DMS114 treated with DMSO at 0.1 percent for 48 hours (cell line): ENCODE results near the gene MAN2B2.
A peak's percentile ranks its signal among the peaks of the same experiment; 100 is the strongest.

Experiments
- DNase-seq: peaks from one replicate; lab custom pipeline; 2025; ENCODE audit not compliant: unreplicated experiment; lab: John Stamatoyannopoulos, UW

Gene MAN2B2

DNA sequence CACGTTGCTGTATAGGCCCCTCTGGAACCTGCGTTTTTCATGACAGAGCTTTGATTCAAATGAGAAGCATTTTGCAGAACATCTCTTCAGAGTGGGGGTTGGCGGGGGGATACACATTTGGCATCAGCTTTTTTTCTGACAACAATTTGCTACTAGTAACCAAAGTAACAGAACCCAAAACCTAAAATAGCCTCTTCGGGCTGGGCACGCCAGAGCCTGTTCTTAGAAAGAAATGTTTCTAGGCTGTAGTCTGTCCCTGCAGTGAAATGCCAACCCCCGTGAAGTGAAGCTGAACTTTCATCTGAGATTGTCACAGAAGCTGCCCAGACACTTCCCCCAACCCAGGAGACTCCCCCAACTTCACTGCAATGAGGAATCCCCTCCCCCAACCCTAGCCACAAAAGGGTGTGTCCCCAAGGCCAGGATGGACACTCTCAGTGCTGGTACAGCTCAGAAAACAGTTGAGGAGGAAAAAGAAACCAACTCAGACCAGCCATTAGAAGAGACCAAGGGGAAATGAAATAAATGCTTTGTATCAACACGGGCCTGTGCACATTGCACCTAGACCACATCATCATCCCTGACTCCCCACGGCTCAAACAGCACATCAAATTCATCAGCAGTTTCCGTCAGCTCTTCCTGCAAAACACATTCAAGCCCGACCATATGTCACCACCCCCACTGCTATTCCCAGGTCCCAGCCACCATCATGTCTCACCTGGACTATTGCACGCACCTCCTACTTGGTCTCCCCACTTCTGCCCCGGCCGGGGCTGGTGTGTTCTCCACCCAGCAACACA lies 8.4 kb upstream of the MAN2B2 start:
- DNase-seq, result no peak

DNA sequence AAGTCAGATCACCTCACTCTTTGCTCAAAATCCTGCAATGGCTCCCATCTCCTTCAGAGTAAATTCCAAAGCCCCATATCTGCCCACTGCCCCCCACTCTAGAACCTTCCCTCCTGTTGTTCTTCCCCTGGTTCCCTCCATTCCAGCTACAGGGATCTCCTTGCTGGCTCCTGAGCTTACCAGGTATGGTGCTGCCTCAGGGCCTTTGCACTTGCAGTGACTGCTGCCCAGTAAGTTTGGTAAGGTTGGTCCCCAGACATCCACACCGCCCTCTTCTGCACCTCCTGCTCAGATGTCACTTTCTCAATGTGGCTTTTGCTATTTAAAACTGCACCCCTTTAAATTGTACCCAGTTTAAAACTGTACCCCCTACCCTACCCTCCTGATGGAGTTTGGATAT lies 7.8 kb upstream of the MAN2B2 start:
- DNase-seq, result no peak

DNA sequence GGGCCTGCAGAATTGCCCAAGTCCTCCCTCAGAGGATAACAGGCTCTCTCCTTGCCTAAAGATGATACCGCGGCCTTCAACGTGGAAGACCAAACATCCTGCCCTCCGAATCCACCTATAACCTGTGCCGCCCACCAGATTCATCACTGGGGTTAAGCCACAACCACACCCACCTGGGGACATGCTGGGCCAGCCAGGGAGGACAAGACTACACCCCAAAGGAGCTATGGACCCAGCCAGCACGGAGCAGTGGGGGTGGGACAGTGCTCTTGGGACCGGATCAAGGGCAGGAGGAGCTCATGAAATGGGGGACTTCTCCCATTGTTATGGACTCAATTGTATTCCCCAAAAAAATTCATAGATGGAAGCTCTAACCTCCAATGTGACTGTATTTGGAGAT lies 6.8 kb upstream of the MAN2B2 start:
- no peak for DNase-seq

DNA sequence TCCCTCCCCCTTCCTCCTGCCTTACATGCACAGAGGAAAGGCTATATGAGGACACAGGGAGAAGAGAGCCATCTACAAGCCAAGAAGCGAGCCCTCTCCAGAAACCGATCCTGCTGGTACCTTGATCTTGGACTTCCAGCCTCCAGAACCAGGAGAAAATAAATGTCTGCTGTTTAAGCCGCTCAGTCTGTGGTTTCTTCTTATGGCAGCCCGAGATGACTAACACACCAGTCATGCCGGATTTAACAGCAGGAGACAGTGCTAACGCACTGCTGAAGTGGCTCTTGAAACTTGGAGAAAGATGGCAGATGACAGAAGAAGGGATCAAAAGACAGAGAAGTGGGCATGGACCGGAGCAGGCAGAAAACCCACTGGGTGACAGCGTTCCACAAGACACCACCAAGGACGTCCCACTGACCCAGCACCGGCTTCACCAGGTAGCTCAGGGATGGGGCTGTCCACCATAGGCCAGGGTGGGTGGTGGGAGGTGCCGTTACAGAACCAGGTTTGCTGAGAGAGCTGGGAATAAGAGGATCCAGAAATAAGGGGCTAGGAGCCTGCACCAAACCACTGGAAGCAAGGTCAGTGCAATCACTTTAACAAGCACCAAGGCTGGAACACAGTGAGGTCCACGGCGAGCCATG lies 6.2 kb upstream of the MAN2B2 start:
- no peak for DNase-seq

DNA sequence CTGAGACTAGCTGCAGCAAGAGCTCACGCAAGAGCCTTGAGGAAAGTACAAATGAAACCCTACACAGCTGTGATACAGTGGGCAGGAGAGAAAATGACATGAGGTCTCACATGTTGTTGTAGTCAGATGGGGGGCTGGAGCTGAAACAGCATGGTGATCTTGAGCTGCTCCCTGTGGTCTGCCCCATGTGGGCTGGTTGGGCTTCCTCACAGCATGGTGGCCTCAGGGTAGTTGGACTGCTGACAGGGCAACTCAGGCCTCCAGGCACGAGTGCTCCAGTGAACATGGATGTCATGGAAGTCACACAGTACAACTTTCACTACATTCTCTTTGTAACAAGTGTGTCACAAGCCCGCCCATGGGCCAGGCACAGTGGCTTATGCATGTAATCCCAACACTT lies 3.4 kb upstream of the MAN2B2 start:
- no peak for DNase-seq

DNA sequence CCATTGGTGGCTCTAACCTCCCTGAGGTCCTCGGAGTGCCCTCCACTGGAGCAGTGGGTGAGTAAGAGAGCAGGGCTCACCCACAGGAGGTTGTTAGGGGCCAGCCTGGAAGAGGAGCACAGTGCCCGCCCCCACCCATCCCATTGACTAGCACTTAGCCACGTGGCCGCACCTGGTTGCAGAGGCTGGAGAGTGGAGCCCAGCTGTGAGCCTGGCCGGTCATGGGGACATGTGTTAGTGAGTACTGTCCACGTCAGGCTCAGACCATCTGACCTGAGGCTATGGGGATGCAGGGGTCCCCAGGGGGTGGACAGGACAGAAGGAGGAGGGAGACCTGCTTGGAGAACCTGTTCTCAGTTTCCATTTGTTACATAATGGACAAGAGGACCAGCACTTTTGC lies 1.4 kb upstream of the MAN2B2 start:
- no peak for DNase-seq

DNA sequence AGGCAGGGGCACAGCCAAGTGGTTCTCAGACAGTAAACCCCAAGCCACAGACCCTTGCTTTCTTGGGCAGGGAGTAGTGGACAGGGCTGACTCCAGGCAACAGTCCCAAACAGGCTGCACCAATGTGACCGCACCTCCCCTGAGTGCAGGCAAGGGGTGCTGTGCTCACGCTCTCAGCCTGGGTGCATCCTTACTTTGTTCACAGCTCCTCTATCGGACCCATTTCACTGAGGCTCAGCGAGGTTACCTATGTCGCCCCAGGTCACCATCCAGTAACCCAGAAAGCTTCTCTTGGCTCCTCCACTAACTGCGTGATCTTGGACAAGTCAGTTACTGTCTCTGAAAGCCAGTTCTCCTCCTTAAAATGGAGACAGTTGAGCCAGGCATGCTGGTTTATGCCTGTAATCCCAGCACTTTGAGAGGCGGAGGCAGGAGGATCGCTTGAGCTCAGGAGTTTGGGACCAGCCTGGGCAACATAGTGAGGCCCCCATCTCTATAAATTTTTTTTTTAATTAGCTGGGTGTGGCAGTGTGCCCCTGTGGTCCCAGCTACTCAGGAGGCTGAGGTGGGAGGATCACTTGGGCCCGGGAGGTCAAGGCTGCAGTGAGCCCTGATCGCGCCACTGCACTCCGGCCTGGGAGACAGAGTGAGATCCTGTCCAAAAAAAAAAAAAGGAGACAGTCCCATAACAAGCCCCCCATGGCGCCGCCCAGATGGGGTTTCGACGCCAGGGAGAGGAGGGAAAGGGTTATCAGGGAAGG lies 823 bp upstream of the MAN2B2 start:
- DNase-seq, result no peak

DNA sequence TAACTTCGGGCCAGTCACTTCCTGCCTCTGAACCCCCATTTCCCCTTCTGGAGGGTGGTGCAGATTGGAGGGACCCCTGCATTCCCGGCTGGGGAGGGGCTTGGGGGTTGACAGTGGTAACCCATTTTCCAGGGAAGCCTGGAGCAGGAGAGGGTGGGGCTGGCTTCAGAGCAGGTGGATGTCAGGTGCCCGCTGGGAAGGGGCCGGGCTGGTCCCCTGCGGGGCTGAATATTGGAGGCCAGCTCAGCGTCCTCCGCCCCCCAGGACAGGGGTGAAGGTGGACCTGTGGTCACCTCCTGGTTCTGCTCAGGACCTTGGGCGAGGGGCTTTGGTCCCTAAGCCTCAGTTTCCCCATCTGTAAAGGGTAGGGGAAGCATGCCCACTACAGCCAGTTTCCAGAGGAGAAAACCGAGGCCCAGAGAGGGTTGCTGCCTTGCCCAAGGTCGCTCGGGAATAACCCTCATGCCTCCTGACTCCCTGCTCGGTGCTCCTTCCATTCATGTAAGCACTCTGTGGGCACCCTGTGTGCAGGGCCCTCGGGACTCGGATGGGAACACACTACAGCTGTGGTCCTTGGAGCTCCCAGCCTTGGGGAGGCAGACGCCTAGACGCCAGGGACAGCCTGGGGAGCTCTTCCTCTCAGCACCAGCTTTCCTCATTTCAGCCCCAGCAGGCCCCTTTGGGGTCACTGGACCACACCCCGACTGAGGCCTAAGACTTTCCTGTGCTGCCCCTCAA lies 683 bp downstream of the MAN2B2 start:
- DNase-seq, result no peak

DNA sequence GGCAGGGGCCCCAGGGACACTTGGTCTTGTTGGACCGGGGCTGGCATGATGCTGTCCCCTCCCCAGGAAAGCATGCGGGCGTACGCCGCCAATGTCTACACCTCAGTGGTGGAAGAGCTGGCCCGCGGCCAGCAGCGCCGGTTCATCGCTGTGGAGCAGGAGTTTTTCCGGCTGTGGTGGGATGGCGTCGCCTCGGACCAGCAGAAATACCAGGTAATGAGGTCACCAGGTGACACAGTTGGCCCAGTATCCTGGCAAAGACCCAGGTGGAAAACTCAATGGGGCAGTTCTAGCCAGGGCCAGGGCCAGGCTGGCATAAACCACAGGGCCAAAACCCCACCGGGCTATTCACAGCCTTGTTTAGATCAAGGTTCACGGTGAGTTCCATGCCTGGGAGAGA lies 1.5 kb downstream of the MAN2B2 start:
- no peak for DNase-seq

DNA sequence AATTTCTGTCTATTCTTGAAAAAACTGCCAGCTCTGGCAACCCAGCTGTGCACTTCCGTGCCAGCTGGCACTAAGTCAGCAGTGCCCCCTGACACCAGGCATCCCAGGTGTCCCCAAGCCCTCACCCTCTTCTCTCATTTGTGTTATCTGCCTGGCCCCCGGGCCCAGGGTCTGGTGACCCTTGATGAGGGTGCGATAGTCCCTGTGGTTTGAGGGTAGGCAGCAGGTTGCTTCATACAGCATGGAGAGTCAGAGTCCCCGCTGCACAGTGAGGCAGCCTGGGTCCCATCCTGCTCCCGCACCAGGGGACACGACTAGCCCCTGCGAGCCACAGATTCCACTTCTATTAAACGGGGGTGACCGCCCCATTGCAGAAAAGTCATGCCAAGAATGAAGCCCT lies 1.9 kb downstream of the MAN2B2 start:
- no peak for DNase-seq

DNA sequence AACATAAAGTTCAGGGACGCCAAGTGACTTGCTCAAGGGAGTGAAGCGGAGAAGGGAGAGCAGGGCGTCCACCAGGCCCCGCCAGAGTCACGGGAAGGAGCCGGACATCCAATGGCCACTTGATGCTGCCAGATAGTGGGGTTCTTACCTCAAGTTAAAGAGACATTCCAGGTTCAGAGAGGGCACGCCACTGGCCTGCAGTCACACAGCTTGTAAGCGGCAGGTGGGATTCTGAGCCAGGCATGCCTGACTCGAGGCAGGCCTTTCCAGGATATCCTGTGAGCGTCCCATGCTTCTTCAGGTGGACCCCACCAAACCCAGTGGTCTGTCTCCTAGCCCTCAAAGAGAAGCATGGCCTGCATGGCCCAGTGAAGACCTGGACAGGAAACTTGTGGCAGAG lies 2.4 kb downstream of the MAN2B2 start:
- DNase-seq, result no peak

DNA sequence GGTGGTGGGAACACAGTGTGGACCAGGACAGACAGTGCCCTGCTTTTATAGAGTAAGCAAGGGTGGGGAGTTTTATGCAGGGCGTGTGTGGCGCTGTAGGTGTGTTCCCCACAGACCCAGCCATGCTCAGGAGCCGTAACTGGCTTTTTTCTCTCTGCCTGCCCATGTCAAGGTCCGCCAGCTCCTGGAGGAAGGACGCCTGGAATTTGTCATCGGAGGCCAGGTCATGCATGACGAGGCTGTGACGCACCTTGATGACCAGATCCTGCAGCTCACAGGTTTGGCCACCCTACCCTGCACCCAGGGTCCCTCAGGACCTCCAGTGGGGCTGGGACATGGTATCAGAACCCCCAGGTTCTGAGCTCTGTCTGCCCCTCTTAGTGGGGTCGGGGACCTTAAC lies 3.2 kb downstream of the MAN2B2 start:
- DNase-seq, result no peak

DNA sequence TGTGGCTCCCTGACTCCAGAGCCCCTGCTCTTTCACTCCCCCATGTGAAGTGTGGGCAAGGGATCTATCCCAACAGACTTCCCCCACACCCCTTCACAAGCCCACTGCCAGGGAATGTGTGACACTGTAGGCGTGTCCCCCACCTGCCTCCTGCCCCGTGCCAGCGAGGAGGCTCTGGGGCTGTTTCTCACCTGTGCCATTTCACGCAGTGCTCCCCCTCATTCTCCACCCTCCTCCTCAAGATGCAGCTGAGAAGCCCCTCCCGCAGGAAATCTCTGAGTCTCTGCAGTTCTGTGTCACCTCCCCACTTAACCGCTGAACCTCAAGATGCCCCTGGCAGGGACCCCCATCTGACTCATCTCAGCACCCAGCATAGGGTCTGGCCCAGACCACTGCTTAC lies 5.4 kb downstream of the MAN2B2 start:
- DNase-seq, result no peak

DNA sequence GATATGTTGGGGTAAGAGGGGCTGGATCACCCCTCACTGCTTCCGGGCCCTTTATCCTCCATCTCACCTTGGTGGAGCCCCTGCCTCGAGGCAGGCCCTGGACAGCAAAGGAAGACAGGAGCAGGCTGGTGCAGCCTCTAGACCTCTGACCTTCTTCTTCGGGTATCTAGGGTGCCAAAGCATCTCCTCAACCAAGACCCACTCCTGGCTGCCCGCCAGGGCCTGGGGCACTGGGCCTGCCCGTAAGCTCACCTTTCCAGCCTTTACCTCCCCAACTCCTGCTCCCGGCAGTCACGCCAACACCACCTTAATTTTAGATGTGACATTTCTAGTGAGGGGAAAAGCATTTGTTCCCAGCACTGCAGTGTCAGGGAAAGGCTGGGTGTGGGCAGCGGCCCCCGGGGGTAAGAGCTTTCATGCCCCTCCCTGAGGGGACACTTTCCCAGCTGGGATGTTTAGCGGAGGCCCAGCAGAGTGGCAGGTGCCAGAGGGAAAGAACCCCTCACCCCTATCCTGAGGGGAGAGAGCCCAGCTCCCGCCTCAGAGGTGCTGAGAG lies 6.7 kb downstream of the MAN2B2 start:
- DNase-seq, result no peak

DNA sequence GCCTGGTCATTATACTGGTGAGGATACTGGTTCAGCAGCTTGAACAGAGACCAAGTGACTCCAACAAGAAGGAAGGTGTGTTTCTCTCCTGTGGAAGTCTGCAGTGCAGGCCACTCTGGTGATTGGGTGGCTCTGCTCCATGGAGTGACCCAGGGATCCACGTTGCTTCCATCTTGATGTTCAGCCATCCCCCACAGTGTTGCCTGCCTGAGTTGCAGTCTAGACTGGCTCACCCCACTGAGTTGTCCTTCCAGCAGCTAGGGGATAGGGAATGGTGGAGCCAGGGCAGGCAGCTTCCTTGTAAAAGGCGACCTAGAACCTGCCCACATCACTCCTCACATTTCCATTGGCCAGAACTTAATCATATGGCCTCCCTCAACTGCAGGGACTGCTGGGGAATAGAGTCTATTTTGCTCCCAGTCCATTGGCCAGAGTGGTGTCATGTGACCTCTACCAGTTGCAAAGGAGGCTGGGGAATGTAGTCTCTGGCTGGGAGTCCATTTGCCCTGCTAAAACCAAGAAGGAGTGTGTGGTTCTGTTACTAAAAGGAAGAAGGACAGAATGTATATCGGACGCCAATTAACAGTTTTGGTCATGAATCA lies 8.0 kb downstream of the MAN2B2 start:
- DNase-seq, result peak; percentile 15

DNA sequence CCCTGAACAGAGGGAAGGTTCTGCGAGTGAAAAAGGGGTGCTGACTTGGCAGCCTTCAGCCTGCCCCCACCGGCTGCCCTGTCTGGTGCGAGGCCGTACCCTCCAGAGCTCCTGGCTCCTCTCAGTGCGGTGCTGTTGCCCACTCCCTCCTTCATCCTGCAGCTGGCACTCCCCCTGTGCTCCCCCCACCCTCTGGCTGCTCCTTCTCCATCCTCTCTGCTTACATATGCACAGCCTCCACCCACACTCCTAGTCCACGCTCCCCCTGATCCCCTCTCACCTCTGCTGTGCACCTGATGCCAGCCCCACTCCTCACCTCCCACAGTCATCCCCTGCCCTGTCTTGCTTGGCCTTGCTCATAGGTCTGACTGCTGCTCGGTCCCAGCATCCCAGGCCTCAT lies 9.9 kb downstream of the MAN2B2 start:
- no peak for DNase-seq

DNA sequence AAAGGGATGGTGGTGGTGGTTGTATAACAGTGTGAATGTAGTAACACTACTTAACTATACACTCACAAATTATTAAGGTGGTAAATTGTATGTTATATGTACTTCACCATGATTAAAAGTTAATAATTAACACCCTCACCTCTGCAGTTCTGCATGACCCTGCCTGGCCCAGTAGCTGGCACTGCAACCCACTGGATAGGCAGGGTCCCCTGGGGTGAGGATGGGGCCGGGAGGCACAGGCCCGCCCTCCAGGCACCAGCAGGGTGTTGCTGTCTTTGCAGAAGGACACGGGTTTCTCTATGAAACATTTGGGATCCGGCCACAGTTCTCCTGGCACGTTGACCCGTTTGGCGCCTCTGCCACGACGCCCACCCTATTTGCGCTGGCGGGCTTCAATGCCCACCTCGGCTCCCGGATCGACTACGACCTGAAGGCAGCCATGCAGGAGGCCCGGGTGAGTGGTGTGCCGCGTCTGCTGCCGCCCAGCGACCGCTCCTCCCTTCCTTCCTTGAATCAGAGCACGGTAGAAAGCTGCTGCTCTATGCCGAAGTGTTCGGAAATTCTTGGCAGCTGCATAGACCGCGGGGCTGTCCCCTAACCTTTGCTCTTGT lies 11.8 kb downstream of the MAN2B2 start:
- DNase-seq, result no peak

DNA sequence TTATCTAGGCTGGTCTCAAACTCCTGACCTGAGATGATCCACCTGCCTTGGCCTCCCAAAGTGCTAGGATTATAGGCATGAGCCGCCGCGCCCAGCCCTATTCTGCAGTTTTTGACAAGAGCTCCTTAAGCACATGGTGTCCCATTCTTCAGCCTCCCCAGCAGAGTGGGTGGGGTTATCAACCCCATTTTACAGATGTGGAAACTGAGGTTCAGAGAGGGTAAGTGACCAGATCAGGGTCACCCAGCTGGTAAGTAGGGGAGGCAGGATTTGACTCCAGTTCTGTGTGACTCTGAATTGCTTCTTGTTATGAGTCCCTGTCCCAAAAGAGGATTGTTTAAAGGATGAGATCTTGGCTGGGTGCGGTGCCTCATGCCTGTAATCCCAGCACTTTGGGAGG lies 14.5 kb downstream of the MAN2B2 start:
- DNase-seq, result no peak

DNA sequence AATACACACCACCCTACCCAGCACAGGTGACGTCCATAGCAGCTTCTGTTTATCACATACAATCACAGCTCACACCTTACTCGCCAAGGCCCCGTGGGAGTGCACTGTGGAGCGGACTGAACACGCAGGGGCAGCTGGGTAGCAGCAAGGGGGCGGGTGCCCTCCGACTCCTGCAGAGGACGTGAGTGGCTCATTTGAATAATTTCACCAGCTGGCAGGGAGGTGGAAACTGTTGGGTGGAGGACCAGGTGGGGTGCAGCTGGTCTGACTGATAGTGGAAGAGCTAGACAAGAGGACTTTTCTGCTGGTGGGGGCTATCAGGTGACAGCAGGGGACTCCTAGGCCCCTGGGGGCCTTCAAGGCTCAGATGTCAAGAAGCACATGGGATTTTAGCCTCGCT lies 16.3 kb downstream of the MAN2B2 start:
- DNase-seq, result no peak

DNA sequence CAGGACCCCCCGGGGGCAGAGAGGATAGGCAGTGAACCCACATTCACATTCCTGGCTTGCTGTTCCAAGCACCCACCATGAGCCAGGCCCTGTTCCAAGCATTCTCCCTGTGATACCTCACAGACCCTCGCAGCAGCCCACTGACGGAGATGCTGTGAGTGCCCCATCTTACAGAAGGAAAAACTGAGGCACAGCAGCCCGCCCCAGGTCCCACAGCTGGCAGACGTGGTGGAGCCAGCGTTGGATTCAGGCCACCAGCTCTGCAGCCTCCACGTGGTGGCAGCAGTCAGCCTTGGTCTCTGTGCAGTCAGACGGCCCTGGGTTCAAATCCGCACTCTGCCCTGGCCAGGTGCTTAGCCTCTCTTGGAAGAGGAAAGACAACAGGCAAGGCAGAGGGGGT lies 16.8 kb downstream of the MAN2B2 start:
- DNase-seq, result no peak
